ACC112 (cell line): ENCODE data around the gene LIMCH1.
A peak's percentile ranks its signal among the peaks of the same experiment; 100 is the strongest.

Experiments
- H2AFZ ChIP-seq: fragments of 200-600 bp; sonication (generic); one replicate; pipeline ENCODE4 v1.6.0; 2017; ENCODE audit warnings: antibody characterized with exemption, low read length; ENCODE audit not compliant: unreplicated experiment
- H3K27ac ChIP-seq: fragments of 200-600 bp; sonication (generic); 2 replicates; pipeline ENCODE4 v1.5.1; 2014; ENCODE audit warnings: low read depth, mild to moderate bottlenecking, antibody characterized with exemption, low read length, moderate library complexity
- H3K27me3 ChIP-seq: fragments of 200-600 bp; sonication (generic); 2 replicates; pipeline ENCODE4 v1.6.1; 2014; ENCODE audit warnings: mild to moderate bottlenecking, antibody characterized with exemption, low read length, moderate library complexity, mixed read lengths; ENCODE audit not compliant: insufficient read depth
- H3K36me3 ChIP-seq: fragments of 200-600 bp; sonication (generic); 2 replicates; pipeline ENCODE4 v1.6.1; 2016; ENCODE audit warnings: mild to moderate bottlenecking, antibody characterized with exemption, low read length, moderate library complexity, mixed read lengths; ENCODE audit not compliant: insufficient read depth
- H3K4me1 ChIP-seq: fragments of 200-600 bp; sonication (generic); one replicate; pipeline ENCODE4 v1.6.1; 2016; ENCODE audit warnings: low read length, mixed read lengths; ENCODE audit not compliant: insufficient read depth, unreplicated experiment, control insufficient read depth
- H3K4me3 ChIP-seq: fragments of 200-600 bp; sonication (generic); 2 replicates; pipeline ENCODE4 v1.5.1; 2014; ENCODE audit warnings: mild to moderate bottlenecking, low read depth, low read length
- H3K79me2 ChIP-seq: fragments of 200-600 bp; sonication (generic); one replicate; pipeline ENCODE4 v1.6.0; 2016; ENCODE audit warnings: low read length; ENCODE audit not compliant: control insufficient read depth, unreplicated experiment, insufficient read depth

LIMCH1 gene

GRCh38 chr4:41670982-41671381 is 133.0 kb downstream of the LIMCH1 start:
- H3K4me1 ChIP-seq, result no peaks in the 10 kb centered on the region
- no peaks in the 10 kb centered on the region for H3K36me3 ChIP-seq
- no peak overlapping the region for H3K27ac ChIP-seq

DNA sequence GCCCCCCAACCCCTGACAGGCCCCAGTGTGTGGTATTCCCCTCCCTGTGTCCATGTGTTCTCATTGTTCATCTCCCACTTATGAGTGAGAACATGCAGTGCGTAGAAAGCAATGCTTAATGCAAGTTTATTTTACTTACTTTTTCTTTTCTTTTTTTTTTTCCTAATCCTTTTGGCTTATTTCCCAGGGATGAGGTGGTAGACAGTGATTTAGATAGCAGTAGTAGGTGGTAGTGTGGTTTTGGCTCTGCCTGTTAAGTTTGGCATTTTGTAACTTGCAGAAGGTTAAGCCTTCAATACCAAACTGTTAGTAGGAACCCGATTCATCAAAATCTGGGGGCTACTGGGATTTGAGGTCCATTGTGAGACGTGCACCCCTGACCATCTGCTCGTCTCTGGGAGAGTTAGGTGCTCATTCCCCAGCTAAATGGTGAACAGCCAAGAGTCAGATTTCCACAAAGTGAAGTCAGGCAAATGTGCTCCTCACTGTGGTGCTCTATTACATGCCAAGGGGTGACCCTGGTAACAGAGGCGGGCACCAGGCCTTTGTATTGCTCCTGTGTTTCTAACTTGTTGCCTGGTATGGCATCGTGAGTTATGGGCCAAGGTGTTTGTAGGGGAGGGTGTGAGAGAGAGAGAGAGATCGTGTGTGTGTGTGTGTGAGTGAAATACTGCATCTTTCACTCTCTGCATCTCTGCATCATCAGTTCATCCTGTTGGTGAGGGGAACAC is 140.3 kb downstream of the LIMCH1 start:
- Histone ChIP-seq H2AFZ (no peak overlapping the region), H3K27ac (no peak overlapping the region), H3K36me3 (no peaks in the 10 kb centered on the region), H3K27me3 (peaks cover 18% of the 10 kb centered on the region; the same call in 1 of the 2 replicates), H3K4me3 (no peak overlapping the region), H3K79me2 (no peaks in the 10 kb centered on the region), H3K4me1 (no peaks in the 10 kb centered on the region)

More at GRCh38 chr4:41670982-41671381, 133.0 kb downstream of the LIMCH1 start:
- H3K4me3 ChIP-seq, result no peak overlapping the region
- H2AFZ ChIP-seq, result no peak overlapping the region
- no peaks in the 10 kb centered on the region for H3K79me2 ChIP-seq
- H3K27me3 ChIP-seq, result peaks cover 10% of the 10 kb centered on the region; the same call in 1 of the 2 replicates

- peaks cover 18% of the 10 kb centered on the region; the same call in 1 of the 2 replicates for H3K27me3 ChIP-seq
- no peaks in the 10 kb centered on the region for H3K36me3 ChIP-seq
- H3K4me3 ChIP-seq, result no peak overlapping the region
- no peak overlapping the region for H2AFZ ChIP-seq
- H3K4me1 ChIP-seq, result no peaks in the 10 kb centered on the region
- H3K79me2 ChIP-seq, result no peaks in the 10 kb centered on the region
- H3K27ac ChIP-seq, result no peak overlapping the region
Measured at GRCh38 chr4:41678951-41679350, 141.0 kb downstream of the LIMCH1 start.

- Histone ChIP-seq H3K4me3 (no peak overlapping the region), H2AFZ (no peak overlapping the region), H3K36me3 (no peaks in the 10 kb centered on the region)
Measured at GRCh38 chr4:41679991-41680390, 142.0 kb downstream of the LIMCH1 start.

DNA sequence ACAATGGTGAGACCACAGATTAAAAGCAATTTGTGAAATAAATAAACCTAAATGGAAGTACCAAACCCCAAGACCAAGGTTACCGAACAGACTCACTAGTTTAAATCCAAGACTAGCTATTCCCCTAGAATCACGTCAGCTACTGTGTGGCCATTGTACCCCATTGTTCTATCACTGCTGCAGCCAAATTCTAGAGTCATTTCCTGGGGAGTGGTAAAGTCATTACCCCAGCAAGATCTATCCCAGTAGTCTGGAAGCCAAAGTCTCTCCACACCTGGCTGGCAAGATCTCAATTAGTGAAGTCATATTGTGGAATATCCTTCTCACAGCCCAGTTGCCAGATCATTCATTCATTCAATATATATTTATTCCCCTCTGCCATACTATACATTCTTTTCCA is 143.1 kb downstream of the LIMCH1 start:
- no peak overlapping the region for H2AFZ ChIP-seq
- no peak overlapping the region for H3K27ac ChIP-seq
- no peaks in the 10 kb centered on the region for H3K4me1 ChIP-seq
- no peaks in the 10 kb centered on the region for H3K36me3 ChIP-seq
- no peak overlapping the region for H3K4me3 ChIP-seq
- no peaks in the 10 kb centered on the region for H3K79me2 ChIP-seq
- peaks cover 21% of the 10 kb centered on the region; the same call in 1 of the 2 replicates for H3K27me3 ChIP-seq

More at GRCh38 chr4:41679991-41680390, 142.0 kb downstream of the LIMCH1 start:
- H3K27me3 ChIP-seq, result peaks cover 21% of the 10 kb centered on the region; the same call in 1 of the 2 replicates
- H3K27ac ChIP-seq, result no peak overlapping the region
- H3K4me1 ChIP-seq, result no peaks in the 10 kb centered on the region
- no peaks in the 10 kb centered on the region for H3K79me2 ChIP-seq

DNA sequence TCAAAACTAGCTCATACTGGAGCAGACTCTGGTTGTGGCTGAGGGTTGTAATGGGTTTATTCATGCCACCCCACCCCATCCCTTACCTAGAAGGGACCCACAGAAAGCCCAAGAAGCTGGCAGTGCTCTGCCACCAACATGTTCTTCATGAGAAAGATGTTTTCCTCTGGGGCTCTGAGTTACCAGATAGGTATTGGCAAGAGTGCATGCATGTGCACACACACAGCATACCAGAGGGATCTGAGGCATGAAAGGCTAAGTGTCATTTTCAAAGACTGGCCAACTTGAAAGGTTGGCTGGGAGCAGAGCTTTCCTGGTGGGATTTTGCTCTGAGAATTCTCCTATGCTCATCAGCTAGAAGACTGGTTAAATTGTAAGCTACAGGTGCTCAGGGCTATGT is 145.4 kb downstream of the LIMCH1 start:
- Histone ChIP-seq H3K4me1 (no peaks in the 10 kb centered on the region), H2AFZ (no peak overlapping the region), H3K27me3 (peaks cover 28% of the 10 kb centered on the region; the same call in 1 of the 2 replicates), H3K4me3 (no peak overlapping the region), H3K79me2 (no peaks in the 10 kb centered on the region), H3K27ac (no peak overlapping the region), H3K36me3 (no peaks in the 10 kb centered on the region)

DNA sequence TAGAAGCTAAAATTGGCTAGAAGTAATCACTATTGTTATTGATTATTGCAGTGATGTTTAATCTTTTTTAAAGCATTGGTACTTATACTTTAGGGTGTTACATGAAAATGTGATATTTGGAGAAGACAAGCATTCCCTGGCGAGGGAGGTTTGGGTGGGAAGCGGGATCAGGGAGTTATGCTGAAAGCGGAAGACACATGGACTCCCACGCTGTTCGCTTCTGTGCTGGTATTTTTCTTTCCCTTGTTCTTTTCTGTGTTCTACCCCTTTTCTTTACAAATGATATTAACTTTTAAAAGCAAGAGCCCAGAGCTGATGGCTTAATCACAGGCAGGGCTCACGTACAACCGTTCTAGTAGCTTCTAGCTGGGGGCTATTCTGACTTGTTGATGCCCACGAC is 148.9 kb downstream of the LIMCH1 start:
- Histone ChIP-seq H3K4me3 (no peak overlapping the region), H3K79me2 (no peaks in the 10 kb centered on the region), H2AFZ (no peak overlapping the region), H3K27ac (no peak overlapping the region), H3K27me3 (peaks cover 20% of the 10 kb centered on the region; the same call in 1 of the 2 replicates), H3K4me1 (no peaks in the 10 kb centered on the region), H3K36me3 (no peaks in the 10 kb centered on the region)

DNA sequence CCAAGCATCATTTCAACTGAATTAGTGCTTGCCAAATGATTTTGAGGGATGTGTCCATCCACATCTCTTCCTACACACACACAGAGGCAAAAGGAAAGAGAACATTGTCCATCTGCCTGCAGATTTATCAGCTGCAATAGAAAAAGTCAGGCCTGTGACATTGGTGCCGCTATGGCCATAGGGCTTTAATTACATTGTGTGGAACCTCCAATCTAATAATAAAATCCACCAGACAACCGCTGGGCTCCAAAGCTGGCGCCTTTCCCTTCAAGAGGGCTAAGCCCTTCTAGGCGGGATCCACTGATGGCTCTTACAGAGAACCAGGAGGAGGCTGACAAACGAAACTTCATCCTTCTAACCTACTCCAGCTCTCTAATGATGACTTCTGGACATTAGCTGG is 150.0 kb downstream of the LIMCH1 start:
- Histone ChIP-seq H3K4me1 (no peaks in the 10 kb centered on the region), H3K79me2 (no peaks in the 10 kb centered on the region), H3K4me3 (no peak overlapping the region), H3K27me3 (peaks cover 20% of the 10 kb centered on the region; the same call in 1 of the 2 replicates), H2AFZ (no peak overlapping the region), H3K27ac (no peak overlapping the region), H3K36me3 (no peaks in the 10 kb centered on the region)

- Histone ChIP-seq H3K4me1 (no peaks in the 10 kb centered on the region), H3K36me3 (no peaks in the 10 kb centered on the region), H3K27ac (no peak overlapping the region), H3K79me2 (no peaks in the 10 kb centered on the region), H3K4me3 (no peak overlapping the region; the same call in 1 of the 2 replicates), H3K27me3 (peaks cover 13% of the 10 kb centered on the region; the same call in 1 of the 2 replicates), H2AFZ (peak overlapping the region; percentile 55)
Measured at GRCh38 chr4:41692717-41693345, 154.9 kb downstream of the LIMCH1 start.

DNA sequence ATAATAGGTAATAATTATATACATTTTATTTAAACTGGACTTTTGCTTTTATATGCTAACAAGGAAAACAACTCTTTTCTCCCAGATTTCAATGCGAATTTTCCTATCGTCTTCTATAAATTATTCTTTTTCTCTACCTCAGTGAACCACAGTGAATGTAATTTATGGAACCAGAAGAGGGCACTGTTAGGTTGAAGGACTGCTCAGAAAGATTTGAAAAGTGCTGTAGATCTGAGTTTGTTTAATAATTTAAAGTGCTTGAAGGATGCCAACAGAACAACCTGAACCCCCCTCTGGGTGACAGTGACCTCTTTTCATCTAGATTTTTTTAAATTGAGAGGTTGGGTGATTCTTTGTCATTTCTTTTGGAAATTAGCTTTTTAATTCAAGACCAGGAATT is 155.7 kb downstream of the LIMCH1 start:
- H3K4me3 ChIP-seq, result no peak overlapping the region
- H3K27ac ChIP-seq, result no peak overlapping the region
- H3K27me3 ChIP-seq, result peaks cover 20% of the 10 kb centered on the region; the same call in 1 of the 2 replicates
- H3K4me1 ChIP-seq, result no peaks in the 10 kb centered on the region
- H3K36me3 ChIP-seq, result no peaks in the 10 kb centered on the region
- no peaks in the 10 kb centered on the region for H3K79me2 ChIP-seq
- H2AFZ ChIP-seq, result no peak overlapping the region

GRCh38 chr4:41696131-41696530 is 158.2 kb downstream of the LIMCH1 start:
- no peak overlapping the region for H3K27ac ChIP-seq
- H3K4me3 ChIP-seq, result no peak overlapping the region
- no peaks in the 10 kb centered on the region for H3K4me1 ChIP-seq
- no peaks in the 10 kb centered on the region for H3K79me2 ChIP-seq
- H2AFZ ChIP-seq, result no peak overlapping the region
- no peaks in the 10 kb centered on the region for H3K36me3 ChIP-seq
- peaks cover 14% of the 10 kb centered on the region; the same call in 1 of the 2 replicates for H3K27me3 ChIP-seq
